NCI-H187 treated with DMSO at 0.1 percent for 48 hours (cell line): Measurements from ENCODE around the gene MBD5.

ENCODE experiments used
- DNase-seq: peaks from one replicate; lab custom pipeline; 2025; lab: John Stamatoyannopoulos, UW

The MBD5 gene

DNA sequence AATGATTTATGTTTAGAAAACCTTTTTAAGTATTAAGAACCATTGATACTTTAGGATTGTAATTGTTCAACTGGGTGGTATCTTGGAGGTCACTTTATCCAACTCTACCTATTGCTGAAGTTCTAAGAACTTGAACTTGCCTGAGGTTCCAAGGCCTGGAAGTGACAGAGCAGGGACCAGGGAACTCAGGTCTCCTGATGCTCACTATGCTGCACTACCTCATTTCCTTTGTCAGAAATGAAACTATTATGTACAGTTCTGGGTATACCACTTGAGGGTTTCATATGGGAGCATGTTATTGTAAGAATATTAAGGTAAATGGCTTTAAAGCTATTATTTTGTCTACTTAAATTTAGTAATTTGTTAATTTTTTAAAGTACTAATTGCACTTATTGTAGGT is 3.0 kb downstream of the MBD5 start:
- DNase-seq: no peak

DNA sequence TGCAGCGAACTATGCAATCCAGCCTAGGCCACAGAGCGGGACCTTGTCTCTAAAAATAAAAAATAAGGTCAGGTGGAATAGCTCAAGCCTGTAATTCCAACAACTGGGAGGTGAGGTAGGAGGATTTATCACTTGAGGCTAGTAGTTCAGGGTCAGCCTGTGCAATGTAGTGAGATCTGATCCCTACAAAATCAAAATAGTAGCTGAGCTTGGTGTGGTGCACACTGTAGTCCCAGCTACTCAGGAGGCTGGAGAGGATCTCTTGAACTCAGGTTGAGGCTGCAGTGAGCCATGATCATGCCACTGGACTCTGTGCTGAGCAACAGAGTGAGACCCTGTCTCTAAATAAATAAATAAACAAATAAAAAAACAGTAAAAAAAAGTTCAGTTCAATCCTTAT is 5.7 kb downstream of the MBD5 start:
- no peak for DNase-seq

DNA sequence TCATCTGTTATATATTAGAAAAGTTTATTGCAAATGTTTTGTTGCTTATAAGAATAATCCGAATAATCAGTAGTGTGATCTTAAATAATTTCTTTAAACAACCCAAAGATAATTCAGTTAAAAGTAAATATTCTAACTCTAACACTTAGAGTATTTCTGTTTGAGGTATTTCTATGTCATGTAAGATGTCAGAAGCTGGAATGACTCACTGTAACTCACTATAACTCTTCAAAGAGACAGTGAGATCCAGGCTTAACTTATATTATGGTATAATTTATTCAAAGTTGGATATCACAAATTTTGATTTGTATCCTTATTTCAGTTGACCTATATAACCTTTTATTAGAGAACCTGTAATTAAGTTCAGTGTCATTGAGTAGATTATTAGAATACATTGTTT is 6.9 kb downstream of the MBD5 start:
- no peak for DNase-seq

DNA sequence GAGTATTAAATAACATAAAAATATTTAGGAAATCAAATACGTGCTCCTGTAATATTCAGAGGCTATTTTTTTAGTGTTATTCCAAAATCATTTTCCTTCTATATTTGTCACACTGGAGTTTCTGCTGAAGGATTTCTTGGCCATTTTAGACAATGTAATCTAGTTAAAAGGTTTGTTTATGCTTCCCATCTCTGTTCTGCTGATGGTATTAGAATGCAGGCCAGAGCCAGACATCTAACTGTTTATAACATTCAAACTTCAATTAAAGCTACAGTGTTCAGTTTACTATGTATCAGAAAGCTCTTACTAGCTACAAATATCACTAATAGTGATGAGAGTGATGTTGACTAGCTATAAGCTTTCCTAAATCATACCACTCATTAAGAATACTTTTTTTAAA is 7.9 kb downstream of the MBD5 start:
- no peak for DNase-seq

DNA sequence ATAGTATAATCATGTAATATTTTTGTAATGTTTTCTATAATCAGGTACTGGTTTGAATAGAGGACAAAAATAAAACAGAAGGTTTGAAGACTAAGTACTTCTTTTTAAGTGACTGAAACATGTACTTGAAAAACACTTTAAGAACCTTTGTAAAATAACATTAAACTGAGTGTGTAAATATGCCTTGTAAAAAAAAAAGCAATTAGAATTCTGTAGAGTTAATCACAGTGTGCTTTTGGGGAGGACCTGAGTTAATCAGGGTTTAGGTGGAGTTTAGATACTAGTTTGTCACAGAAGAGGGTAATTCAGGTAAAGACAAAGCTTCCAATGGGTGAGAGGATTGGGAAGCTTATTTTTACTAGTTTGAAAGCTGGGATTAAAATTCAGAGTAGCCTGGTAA is 10.3 kb downstream of the MBD5 start:
- DNase-seq: no peak

DNA sequence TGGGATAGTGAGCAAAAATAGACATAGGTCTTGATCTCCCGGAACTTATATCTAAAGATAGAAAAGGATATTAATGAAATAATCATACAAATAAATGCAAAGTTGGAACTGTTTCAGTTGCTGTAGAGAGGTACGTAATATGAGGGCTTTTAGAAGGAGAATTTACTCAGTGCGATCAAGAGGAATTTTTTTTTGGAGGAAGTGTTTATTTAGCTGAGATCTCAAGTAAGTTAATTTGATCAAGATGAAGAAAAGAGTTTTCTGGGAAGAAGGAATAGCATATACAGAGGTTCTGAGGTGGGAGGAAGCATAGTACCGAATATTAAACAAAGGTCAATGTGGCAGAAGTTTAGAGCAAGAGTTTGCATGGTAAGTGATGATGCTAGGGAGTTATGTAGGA is 11.3 kb downstream of the MBD5 start:
- DNase-seq: no peak

DNA sequence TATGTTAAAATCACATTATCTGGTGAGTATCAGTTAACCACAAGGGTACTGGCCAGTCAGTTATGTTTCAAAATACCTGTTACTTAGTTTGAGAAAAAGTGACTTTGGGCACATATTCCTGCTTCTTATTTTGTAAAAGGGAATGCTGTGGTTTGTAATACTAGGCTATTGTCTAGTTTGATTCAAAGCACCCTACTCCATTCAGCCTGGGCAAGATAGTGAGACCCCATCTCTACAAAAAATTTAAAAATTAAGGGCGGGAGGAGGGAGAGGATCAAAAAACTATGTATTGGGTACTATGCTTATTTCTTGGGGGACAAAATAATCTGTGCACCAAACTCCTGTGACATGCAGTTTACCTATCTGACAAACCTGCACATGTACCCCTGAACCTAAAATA is 18.9 kb downstream of the MBD5 start:
- no peak for DNase-seq

DNA sequence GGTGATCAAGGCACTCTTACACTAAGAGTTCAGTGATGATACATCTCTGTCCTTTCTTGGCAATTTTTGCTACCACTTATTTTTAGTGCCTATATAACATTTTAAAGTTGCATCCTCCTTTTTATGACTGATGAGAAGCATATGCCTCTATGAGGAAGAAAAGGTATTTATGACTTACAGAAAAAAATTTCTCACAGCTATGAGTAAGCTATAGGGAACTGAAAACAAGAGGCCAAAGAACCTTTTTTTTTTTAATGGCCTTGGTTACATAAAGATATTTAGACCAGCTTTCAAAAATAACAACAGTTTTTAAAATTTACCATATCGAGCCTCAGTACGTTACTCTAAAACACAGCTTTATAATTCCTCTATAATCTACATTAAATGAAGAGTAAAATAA is 21.3 kb downstream of the MBD5 start:
- no peak for DNase-seq

DNA sequence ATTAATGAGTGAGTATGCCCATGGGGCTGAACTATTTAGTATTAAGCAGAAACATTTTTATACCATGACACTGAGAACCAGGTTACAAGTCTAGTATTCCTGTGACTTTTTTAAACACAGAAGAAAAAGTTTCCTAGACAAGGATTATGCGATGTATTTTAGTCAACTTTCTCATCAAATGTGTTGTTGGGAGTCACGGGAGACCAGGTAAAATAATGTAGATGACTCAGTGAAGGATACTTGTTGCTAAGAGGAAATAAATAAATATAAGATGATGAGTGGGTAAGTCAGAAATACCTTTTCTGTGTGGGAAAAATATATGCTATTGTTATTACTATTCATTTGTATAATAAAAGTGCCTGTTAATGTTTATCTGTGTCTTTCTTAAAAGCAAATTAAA is 23.4 kb downstream of the MBD5 start:
- no peak for DNase-seq

DNA sequence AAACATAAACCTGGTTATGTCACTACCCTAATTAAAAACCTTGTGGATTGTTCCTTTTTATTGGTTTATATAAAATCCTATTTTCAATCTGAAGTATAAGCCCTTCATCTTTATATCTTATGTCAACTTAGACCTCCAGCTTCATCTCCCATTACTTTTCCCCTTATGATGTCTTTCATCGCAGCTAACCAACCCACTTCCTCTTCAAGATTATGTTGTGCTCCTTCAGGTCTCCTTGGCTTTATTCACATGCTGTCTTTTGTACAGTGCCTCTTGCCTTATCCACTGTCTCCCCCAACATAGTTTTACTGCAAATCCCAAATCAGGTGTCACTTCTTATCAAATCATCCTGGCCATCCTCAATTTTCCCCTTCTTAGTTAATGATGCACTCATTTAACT is 25.9 kb downstream of the MBD5 start:
- no peak for DNase-seq

DNA sequence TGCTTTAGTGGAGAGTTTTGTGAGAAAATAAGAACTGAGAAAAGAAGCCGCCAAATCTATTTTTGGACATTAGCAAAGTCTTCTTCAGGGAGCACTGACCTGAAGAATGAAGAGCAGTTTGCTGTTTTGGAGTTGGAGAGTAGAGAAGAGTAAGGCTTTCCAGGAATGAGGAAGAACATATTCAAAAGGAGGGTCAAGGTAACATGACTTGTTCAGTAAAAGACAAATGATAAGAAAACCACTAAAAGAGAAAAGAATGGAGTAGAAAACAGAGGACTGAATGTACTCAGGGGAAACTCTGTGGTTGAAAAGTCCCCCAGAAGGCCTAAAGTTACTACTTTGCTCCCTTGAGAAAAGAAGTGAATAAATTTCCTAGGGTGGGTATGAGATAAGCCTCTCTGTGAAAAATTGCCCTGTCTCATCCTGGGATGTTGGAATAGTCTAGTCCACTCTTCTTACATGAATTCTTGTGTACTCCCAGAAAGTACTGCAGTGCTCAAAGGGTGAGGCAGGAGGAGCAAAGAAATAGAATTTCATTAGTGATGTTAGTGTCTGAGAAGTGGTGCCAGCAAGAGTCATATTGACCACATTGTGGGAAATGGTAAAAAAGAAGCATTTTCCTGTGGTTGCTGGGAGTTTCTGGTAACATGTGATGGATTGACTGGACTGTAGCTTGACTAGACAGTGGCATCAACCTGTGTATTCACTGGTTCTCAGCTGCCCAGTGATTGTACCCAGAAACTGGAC is 27.8 kb downstream of the MBD5 start:
- DNase-seq: no peak

DNA sequence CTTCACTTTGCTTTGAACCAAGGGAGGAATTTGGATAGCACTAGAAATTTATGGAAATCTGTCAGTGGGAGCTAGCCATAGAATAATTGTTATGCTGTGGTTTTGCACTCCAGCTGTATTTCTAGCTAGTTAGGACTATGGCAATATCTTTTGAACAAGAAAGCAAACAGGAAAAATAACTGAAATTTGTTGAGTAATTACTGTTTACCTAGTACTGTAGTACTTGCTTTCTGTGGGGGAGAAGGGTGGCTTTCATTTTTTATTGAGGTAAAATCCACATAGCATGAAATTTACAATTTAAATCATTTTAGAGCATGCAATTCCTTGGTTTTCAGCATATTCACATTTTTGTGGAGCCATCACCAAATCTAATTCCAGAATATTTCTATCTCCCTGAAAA is 28.4 kb downstream of the MBD5 start:
- no peak for DNase-seq

DNA sequence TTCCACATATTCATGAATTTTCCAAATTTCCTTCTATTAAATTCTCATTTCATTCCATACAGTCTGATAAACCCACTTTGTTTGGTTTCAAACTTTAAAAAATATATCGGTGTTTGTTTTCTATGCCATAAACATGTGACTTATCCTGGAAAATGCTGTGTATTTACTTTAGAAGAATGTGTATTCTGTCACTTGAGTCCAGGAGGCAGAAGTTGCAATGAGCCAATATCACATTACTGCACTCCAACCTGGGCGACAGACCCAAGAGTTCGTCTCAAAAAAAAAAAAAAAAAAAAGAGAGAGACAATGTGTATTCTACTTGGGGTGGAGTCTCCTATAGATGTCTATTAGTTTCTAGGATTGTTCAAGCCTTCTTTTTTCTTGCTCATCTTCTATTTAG is 31.8 kb downstream of the MBD5 start:
- no peak for DNase-seq

DNA sequence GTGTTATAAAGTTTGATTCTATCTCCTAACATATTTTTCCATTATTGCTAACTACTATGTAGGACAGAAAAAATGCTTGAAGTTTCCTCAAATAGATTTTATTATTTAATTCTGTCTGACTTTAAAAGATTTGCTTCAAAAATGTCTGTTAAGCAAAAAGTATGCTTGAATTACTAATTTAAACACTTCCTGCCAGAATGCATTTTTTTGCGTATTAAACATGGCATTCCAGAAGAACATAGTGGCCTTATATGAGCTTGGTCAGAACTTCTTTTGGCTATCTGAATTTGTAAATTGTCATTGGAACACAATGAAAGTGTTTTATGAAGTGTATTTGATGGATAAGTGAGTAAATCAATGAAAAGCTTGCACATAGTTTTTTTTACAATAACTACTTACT is 37.8 kb downstream of the MBD5 start:
- no peak for DNase-seq

DNA sequence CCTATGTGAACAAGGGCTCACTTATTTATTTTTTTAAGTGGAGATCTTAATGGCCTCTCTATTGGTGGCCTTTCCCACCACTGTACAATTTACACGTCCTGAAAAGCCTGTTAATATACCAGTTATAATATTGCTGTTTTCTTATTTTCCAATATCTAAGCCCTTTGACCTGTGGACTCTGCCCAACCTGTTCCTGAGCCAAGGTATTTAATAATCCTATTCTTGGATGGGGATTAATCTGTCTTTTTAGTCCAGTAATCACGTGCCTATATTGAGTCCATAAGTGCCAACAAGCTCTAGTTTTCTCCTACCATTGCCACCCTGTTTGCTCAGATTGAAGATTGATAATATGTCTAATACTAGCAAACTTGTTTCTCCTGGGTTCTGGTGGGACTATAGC is 42.7 kb downstream of the MBD5 start:
- no peak for DNase-seq

DNA sequence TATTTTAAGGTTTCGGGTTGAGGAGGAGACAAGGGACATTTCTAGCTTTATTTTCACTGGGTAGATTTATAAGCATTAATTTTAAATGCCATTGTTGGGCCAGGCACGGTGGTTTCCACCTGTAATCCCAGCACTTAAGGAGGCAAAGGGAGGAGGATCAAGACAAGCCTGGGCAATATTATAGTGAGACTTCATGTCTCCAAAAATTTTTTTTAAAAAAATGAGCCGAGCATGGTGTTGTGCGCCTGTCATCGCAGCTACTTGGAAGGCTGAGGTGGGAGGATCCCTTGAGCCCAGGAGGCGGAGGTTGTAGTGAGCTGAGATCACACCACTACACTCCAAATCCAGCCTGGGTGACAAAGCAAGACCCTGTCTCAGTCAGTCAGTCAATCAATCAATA is 45.0 kb downstream of the MBD5 start:
- DNase-seq: no peak

DNA sequence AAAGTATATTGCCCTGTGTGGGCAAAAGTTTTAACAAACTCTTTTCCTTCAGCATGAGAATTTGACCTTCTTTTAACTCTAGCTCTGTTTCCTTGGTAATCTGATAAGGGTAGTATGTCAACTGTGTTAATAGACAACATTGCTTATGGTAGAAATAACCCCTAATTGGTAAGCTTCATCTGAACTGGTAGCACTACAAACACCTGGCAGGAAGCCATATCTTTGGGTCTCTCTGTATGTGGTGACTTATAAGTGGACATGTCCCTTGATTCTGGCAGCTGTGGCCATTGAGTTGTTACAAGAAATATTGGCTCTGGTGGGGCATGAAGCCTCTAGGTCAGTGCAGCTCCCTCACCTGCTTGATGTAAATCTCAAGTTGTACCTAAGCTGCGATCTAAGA is 46.9 kb downstream of the MBD5 start:
- no peak for DNase-seq

DNA sequence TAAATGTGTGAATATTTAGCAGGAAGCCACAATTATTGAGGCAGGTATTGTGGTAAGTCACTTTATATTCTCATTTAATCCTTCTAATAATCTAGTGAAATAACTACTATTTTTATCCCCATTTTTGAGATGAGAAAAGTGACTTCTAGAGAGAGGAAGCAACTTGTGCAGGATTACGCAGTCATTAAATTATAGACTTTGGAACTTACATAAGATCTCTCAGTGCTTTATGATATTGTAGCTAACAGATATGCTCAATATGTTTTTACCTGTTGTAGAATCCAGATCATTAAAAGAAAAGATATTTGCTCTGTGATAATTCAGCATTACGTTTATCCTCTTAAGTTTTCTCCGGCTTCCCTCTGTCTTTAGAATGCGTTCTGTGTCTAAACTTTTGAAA is 50.5 kb downstream of the MBD5 start:
- DNase-seq: no peak

DNA sequence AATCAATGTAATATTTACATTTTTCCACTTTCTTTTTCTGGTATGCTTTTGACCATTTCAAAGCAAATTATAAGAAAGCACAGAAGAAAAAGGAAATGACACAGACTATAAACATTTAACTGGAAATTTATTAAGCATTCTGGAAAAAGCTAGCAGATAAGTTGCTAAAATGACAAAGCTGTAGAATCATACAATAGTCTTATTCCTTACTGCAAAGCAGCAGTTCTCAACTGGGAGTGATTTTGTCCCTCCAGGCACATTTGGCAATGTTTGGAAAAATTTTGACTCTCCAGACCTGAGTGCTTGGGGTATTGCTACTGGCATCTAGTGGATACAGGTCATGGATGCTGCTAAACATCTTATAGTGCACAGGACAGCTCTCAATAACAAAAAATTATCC is 75.1 kb downstream of the MBD5 start:
- DNase-seq: no peak

DNA sequence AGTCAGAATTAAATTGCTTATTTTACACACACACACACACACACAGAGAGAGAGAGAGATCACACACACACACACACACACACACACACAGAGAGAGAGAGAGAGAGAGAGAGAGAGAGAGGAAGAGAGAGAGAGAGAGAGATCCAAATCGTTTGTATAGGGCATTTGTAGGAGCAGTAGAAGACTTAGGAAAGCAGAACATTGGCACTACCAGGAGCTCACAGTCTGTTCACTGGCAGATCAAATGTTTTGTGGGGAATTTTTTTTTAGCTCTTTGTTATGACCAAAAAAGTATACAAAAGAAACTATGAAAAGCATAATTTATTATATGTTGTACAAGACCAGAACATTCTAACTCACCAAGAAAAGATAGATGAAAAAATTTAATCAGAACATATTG is 81.8 kb downstream of the MBD5 start:
- no peak for DNase-seq

DNA sequence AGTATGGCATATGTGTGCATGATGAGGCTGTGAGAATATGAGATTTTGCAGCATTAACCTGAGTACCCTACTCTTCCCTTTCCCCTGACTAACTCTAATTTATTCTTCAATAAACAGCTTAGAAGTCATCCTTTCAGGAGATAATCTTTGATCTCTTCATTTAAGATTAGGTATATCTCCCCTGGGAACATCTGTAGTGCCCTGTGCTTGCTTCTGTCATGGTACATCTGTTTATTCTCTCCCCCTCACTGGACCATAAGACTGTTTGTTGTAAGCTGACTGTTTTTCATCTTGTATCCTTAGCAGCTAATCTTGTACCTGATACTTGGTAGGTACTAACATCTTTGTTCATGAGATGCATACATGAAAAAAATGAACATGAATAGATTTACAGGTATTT is 83.1 kb downstream of the MBD5 start:
- no peak for DNase-seq

DNA sequence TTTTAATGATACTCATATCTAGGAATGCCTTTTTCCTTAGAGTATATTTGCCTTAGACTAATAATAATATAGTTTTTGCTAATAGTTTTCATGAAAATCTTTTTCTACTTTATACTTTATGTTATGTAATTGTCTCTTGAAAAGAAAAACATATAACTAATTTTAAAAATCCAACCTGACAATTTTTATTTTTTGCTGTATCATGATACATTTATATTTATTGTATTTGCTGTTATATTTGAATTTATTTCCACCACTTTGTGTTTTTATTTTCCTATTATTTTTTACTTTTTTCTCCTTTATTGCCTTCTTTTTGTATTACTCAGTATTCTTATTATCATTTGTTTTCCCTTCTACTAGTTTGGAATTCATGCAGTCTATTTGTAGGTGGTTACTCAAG is 85.4 kb downstream of the MBD5 start:
- no peak for DNase-seq

DNA sequence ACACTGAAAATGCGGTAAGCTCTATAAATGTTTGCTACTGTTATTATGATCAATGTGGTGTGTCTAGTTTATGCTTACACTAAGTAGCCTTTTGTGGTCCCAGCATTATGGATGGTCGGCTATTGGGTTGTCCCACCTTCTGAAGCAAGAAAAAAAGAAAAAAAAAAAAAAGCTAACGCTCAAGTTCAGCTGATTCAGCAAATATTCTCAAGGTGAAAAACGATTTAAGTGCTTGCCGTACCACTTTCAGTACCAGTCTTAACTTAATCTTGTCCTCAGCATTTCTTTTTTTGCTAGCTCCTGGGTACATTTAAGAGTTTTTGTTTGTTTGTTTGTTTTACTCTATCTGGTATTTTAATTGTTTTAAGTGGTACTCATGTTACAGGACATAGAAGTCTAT is 87.5 kb downstream of the MBD5 start:
- no peak for DNase-seq

DNA sequence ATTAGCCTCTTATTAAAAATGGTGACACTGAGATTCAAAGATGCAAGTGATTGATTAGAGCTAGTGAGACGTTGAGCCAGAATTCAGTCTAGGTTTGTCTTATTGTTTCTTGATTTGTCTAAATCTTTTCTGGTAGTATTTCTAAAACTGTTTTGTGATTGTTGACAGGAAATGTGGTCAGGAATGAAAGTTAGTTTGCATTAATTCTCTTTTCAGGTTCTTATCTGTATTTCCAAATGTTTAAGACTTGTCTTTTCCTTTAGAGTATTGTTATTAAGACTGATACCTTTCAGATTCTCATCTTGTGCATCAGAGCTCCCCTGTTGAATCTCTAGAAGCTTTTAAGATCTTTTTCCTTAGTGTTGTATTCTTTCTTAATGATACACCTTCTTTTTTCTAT is 89.3 kb downstream of the MBD5 start:
- no peak for DNase-seq

DNA sequence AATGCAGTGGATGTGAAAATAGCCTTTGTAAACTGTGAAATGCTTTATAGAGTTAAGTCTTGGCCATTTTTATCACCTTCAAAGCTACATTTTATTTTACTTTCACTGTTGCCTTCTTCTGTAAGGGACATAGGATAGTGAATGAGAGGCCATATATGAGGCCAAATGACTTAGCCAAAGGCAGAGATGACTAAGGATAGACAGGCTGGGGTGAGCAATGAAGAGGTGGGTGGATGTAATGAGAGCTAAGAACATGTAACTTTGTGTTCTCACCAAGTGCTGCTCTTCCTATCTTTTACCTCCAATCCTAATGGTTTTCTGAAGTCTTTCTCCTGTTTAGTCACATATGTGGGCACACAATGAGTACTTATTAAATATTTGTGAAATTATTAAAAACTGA is 101.9 kb downstream of the MBD5 start:
- DNase-seq: no peak
